Thoracic aorta (tissue), 2 donors: ENCODE data around the gene STARD7. TPM values are rescaled to one million over a fixed set of nuclear protein-coding genes. Genes with fewer than 3 reads are reported as not detected.

Experiments used
- ATAC-seq: fragments of 150-250 bp; one replicate; pipeline ENCODE4 v1.8.0; 2017; ENCODE audit warnings: low read depth; ENCODE audit not compliant: insufficient number of reproducible peaks, low FRiP score
- DNase-seq: peaks from one replicate; pipeline ENCODE4 v3.0.0-alpha.2; 2020; ENCODE audit warnings: low spot score
- H3K27ac ChIP-seq, 2 donors: fragments of 200-600 bp; sonication (generic); 1 replicate in 1 of 2; 2 replicates in 1 of 2; pipeline ENCODE4 v1.5.1; 2016; ENCODE audit warnings: mild to moderate bottlenecking in 2 of 2, moderate library complexity in 2 of 2
- H3K27me3 ChIP-seq: fragments of 200-600 bp; sonication (generic); replicated peaks from 2 replicates; pipeline ENCODE4 v1.6.0; 2016; ENCODE audit warnings: mild to moderate bottlenecking; ENCODE audit not compliant: insufficient read depth
- H3K36me3 ChIP-seq: fragments of 200-600 bp; sonication (generic); one replicate; pipeline ENCODE4 v1.5.1; 2016
- H3K4me1 ChIP-seq, 2 donors: fragments of 200-600 bp; sonication (generic); 1 replicate in 1 of 2; 2 replicates in 1 of 2; pipeline versions ENCODE4 v1.5.1 to v1.6.0; 2016; ENCODE audit warnings: low read depth in 2 of 2, mild to moderate bottlenecking in 1 of 2; ENCODE audit not compliant: control insufficient read depth in 1 of 2
- H3K4me3 ChIP-seq: fragments of 200-600 bp; sonication (generic); 2 replicates; pipeline ENCODE4 v1.5.1; 2016; ENCODE audit warnings: mild to moderate bottlenecking
- H3K9me3 ChIP-seq: fragments of 200-600 bp; sonication (generic); 2 replicates; pipeline ENCODE4 v1.5.1; 2016
- CTCF ChIP-seq: fragments of 200-600 bp; sonication (generic); IDR thresholded peaks from one replicate; pipeline ENCODE4 v1.5.1; 2019; ENCODE audit warnings: antibody characterized with exemption
- total RNA-seq, 2 donors: library from RNA; depleted of rRNA; stranded (reverse); fragments of >200 nt; gene quantifications; one replicate each; pipeline versions ENCODE4 v1.1.0 to v1.2.3, GENCODE V29; 2016

STARD7 gene
- total RNA-seq, 2 donors from 2014 or later = 68.1 to 135 TPM

GRCh38 chr2:96153291-96153713, 55.3 kb downstream of the STARD7 start:
- H3K27me3 ChIP-seq = no peaks in the 10 kb centered on the region
- H3K4me1 ChIP-seq = peaks cover 0 to 9% of the 10 kb centered on the region in 2 donors
- H3K4me3 ChIP-seq = no peak overlapping the region
- H3K27ac ChIP-seq = no peak overlapping the region
- H3K36me3 ChIP-seq = no peaks in the 10 kb centered on the region
- ATAC-seq (no peak), DNase-seq (peak; percentile 1)
- TF ChIP-seq CTCF = no peak
- no peaks in the 10 kb centered on the region for H3K9me3 ChIP-seq

- no peak for TF ChIP-seq CTCF
- no peaks in the 10 kb centered on the region for H3K9me3 ChIP-seq
- H3K27me3 ChIP-seq = no peaks in the 10 kb centered on the region
- H3K4me3 ChIP-seq = no peak overlapping the region
- no peaks in the 10 kb centered on the region for H3K36me3 ChIP-seq
- no peak overlapping the region for H3K27ac ChIP-seq
- peaks cover 3 to 17% of the 10 kb centered on the region in 2 donors for H3K4me1 ChIP-seq
- DNase-seq (no peak), ATAC-seq (no peak)
Observed at GRCh38 chr2:96152304-96153161, 56.1 kb downstream of the STARD7 start.

- Histone ChIP-seq H3K9me3 (no peaks in the 10 kb centered on the region), H3K4me1 (peaks cover 10 to 25% of the 10 kb centered on the region in 2 donors), H3K27me3 (no peaks in the 10 kb centered on the region), H3K4me3 (no peak overlapping the region), H3K27ac (no peak overlapping the region), H3K36me3 (no peaks in the 10 kb centered on the region)
- ATAC-seq (no peak), DNase-seq (no peak)
- no peak for TF ChIP-seq CTCF
Observed at GRCh38 chr2:96151595-96152303, 56.9 kb downstream of the STARD7 start.

- no peaks in the 10 kb centered on the region for H3K36me3 ChIP-seq
- no peak overlapping the region for H3K4me3 ChIP-seq
- no peaks in the 10 kb centered on the region for H3K27me3 ChIP-seq
- H3K27ac ChIP-seq = no peak overlapping the region
- H3K4me1 ChIP-seq = peaks cover 16 to 32% of the 10 kb centered on the region in 2 donors
- TF ChIP-seq CTCF = no peak
- no peak for DNase-seq
- H3K9me3 ChIP-seq = no peaks in the 10 kb centered on the region
- no peak for ATAC-seq
Observed at GRCh38 chr2:96150791-96151594, 57.6 kb downstream of the STARD7 start.
